Measurements from ENCODE around the gene C4BPB. TPM values are rescaled to one million over a fixed set of nuclear protein-coding genes. Genes with fewer than 3 reads are reported as not detected.

C4BPB gene
- total RNA-seq, 1 donor from 2014 or later: not detected

DNA sequence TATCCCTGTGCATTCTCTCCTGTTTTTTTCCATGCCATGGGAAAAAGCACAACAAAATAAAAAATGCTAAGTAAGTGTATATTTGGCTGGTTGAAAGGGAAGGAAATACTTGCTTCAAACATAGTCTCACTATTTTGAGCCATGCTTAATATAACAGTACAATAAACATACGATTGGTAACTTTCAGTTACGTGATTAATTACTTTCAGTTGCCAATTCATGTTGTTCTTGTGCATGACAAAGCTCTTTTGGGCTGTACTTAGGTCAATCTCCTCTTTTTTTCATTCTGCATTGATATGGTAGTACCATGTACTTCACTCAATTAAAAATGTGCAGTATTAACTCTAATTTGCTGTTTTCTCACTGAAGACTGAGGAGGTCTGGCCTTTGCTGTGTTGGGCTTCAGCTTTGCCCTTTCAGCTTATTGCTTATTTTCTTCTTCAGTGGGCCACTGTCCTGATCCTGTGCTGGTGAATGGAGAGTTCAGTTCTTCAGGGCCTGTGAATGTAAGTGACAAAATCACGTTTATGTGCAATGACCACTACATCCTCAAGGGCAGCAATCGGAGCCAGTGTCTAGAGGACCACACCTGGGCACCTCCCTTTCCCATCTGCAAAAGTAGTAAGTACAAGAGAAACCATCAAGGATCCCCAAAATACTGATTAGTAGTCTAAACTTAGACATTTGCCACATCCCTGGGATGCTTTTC lies 2.7 kb downstream of the C4BPB start:
- TF ChIP-seq, protein P1, sequence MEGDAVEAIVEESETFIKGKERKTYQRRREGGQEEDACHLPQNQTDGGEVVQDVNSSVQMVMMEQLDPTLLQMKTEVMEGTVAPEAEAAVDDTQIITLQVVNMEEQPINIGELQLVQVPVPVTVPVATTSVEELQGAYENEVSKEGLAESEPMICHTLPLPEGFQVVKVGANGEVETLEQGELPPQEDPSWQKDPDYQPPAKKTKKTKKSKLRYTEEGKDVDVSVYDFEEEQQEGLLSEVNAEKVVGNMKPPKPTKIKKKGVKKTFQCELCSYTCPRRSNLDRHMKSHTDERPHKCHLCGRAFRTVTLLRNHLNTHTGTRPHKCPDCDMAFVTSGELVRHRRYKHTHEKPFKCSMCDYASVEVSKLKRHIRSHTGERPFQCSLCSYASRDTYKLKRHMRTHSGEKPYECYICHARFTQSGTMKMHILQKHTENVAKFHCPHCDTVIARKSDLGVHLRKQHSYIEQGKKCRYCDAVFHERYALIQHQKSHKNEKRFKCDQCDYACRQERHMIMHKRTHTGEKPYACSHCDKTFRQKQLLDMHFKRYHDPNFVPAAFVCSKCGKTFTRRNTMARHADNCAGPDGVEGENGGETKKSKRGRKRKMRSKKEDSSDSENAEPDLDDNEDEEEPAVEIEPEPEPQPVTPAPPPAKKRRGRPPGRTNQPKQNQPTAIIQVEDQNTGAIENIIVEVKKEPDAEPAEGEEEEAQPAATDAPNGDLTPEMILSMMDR (IDR thresholded peaks at IDR 0.05; ENCODE audit: unreplicated experiment): no peak
- H3K36me3 Mint-ChIP-seq (ENCODE audit: insufficient read depth): no peaks in the 10 kb centered on the region
- no peak for DNase-seq (ENCODE audit: low spot score, unreplicated experiment)
- no peaks in the 10 kb centered on the region for H3K9me3 Mint-ChIP-seq (ENCODE audit: low read depth)
- peaks cover 8% of the 10 kb centered on the region for H3K27me3 Mint-ChIP-seq
- H3K4me3 Mint-ChIP-seq (ENCODE audit: low read depth): no peak overlapping the region
- H3K27ac Mint-ChIP-seq: no peak overlapping the region
- peaks cover 14% of the 10 kb centered on the region for H3K4me1 Mint-ChIP-seq (ENCODE audit: low read depth)

DNA sequence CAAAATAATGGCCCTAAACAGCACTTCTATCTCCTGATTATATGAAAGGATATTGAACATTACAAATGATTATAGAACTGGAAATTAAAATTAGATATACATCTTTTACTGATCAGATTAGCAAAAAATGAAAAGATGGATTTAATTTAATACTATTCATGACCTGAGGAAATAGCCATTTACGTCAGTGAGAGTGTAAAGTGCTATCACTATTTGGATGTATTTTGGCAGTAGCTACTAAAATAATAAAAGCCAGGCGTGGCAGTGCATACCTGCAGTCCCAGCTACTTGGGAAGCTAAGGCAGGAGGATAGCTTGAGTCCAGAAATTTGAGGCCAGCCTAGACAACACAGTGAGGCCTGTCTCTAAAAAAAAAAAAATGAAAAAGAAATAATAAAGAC lies 5.3 kb downstream of the C4BPB start:
- H3K4me1 Mint-ChIP-seq (ENCODE audit: low read depth): peaks cover 5% of the 10 kb centered on the region
- TF ChIP-seq, protein P1 (IDR thresholded peaks at IDR 0.05; ENCODE audit: unreplicated experiment): no peak
- DNase-seq (ENCODE audit: low spot score, unreplicated experiment): no peak
- H3K27me3 Mint-ChIP-seq: peaks cover 8% of the 10 kb centered on the region
- H3K36me3 Mint-ChIP-seq (ENCODE audit: insufficient read depth): no peaks in the 10 kb centered on the region
- no peak overlapping the region for H3K27ac Mint-ChIP-seq
- no peaks in the 10 kb centered on the region for H3K9me3 Mint-ChIP-seq (ENCODE audit: low read depth)
- no peak overlapping the region for H3K4me3 Mint-ChIP-seq (ENCODE audit: low read depth)

DNA sequence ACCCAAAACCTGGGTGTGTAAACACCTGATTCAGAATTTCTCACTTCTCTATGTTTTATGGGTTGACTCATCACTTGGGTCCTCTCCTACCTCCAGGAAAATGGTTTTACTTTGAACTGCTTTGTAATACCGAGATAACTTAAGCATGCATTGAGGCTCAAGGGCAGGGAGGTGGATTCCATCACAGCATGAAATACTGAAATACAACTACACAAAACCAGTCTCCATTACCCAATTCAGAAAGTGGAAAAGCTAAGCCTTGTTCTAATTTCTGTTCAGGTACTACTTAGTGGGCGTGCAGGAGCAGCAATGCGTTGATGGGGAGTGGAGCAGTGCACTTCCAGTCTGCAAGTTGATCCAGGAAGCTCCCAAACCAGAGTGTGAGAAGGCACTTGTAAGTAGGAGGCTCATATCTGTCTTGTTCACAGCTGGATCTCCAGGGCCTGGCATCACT lies 9.2 kb downstream of the C4BPB start:
- TF ChIP-seq, protein P1 (IDR thresholded peaks at IDR 0.05; ENCODE audit: unreplicated experiment): no peak
- Mint-ChIP-seq H3K4me3 (ENCODE audit: low read depth) (no peak overlapping the region), H3K27me3 (peaks cover 8% of the 10 kb centered on the region), H3K4me1 (ENCODE audit: low read depth) (no peaks in the 10 kb centered on the region), H3K27ac (no peak overlapping the region), H3K9me3 (ENCODE audit: low read depth) (no peaks in the 10 kb centered on the region), H3K36me3 (ENCODE audit: insufficient read depth) (no peaks in the 10 kb centered on the region)
- DNase-seq (ENCODE audit: low spot score, unreplicated experiment): no peak

DNA sequence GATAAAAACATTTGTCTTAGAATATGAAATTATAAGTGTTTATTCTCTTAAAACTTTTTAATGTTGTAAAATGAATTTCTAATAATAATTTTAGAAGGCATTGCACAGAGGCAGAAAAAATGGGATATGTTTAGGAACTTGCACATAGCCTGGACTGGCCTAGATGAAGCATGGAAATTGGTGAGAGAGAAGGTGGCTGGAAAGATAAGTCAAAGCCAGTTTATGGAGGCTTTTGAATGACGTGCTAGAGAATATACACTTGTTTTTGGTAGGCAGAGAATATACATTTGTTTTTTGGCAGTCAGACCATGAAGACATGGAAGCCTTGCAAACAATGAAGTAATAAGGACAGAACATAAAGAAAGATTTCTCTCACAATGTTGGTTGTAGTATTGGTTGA lies 13.1 kb downstream of the C4BPB start:
- H3K27ac Mint-ChIP-seq: no peak overlapping the region

DNA sequence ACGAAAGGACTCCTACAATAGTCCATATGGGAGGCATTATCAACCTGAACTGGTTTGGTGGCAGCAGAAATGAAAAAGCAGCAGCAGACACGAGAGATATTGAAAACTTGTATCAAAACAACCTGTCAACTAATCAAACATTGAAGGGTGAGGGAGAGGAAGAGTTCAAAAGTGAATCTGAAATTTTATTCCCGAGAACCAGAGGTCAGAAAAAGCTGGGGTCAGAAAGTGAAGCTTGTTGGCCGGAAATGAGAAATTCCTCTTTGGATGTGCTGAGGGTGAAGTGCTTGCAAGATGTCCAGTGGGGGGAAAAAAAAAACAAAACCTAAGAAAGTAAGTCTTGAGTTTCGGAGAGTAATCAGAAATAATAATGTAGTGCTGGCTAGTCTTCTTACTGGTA lies 13.5 kb downstream of the C4BPB start:
- TF ChIP-seq, protein P1 (IDR thresholded peaks at IDR 0.05; ENCODE audit: unreplicated experiment): no peak
- Mint-ChIP-seq H3K27ac (no peak overlapping the region), H3K4me3 (ENCODE audit: low read depth) (no peak overlapping the region), H3K27me3 (no peaks in the 10 kb centered on the region), H3K4me1 (ENCODE audit: low read depth) (peaks cover 2% of the 10 kb centered on the region), H3K9me3 (ENCODE audit: low read depth) (no peaks in the 10 kb centered on the region), H3K36me3 (ENCODE audit: insufficient read depth) (no peaks in the 10 kb centered on the region)
- DNase-seq (ENCODE audit: low spot score, unreplicated experiment): no peak

More for the DNA sequence above, 13.1 kb downstream of the C4BPB start:
- Mint-ChIP-seq H3K4me1 (ENCODE audit: low read depth) (peaks cover 2% of the 10 kb centered on the region), H3K36me3 (ENCODE audit: insufficient read depth) (no peaks in the 10 kb centered on the region), H3K4me3 (ENCODE audit: low read depth) (no peak overlapping the region), H3K27me3 (no peaks in the 10 kb centered on the region), H3K9me3 (ENCODE audit: low read depth) (no peaks in the 10 kb centered on the region)
- DNase-seq (ENCODE audit: low spot score, unreplicated experiment): no peak
- TF ChIP-seq, protein P1 (IDR thresholded peaks at IDR 0.05; ENCODE audit: unreplicated experiment): no peak
